NB4 (cell line): Measurements from ENCODE around the gene CAMK2B.

Experiments used
- POLR2A ChIP-seq: IDR thresholded peaks from 2 replicates; pipeline ENCODE4 v1.6.1; 2011; ENCODE audit warnings: mild to moderate bottlenecking; ENCODE audit not compliant: insufficient read length; ENCODE audit errors: extremely low read depth
- TF ChIP-seq, protein P1 (sequence below): IDR thresholded peaks from one replicate; pipeline ENCODE4 v1.5.1; 2012; ENCODE audit warnings: low read depth, low read length

- TF ChIP-seq, protein P1, sequence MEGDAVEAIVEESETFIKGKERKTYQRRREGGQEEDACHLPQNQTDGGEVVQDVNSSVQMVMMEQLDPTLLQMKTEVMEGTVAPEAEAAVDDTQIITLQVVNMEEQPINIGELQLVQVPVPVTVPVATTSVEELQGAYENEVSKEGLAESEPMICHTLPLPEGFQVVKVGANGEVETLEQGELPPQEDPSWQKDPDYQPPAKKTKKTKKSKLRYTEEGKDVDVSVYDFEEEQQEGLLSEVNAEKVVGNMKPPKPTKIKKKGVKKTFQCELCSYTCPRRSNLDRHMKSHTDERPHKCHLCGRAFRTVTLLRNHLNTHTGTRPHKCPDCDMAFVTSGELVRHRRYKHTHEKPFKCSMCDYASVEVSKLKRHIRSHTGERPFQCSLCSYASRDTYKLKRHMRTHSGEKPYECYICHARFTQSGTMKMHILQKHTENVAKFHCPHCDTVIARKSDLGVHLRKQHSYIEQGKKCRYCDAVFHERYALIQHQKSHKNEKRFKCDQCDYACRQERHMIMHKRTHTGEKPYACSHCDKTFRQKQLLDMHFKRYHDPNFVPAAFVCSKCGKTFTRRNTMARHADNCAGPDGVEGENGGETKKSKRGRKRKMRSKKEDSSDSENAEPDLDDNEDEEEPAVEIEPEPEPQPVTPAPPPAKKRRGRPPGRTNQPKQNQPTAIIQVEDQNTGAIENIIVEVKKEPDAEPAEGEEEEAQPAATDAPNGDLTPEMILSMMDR: no peak
- no peak for TF ChIP-seq POLR2A
Observed at GRCh38 chr7:44227911-44228310, 97.5 kb downstream of the CAMK2B start.
